CD4-positive, alpha-beta T cell treated with Interleukin-15 for 1 hour (primary cell): ENCODE data around the gene ACSS1.

Source experiments
- DNase-seq: peaks from one replicate; pipeline ENCODE4 v3.0.0-alpha.2; 2020

The ACSS1 gene

GRCh38 chr20:24991897-24992486 lies 65.9 kb downstream of the ACSS1 start:
- DNase-seq, result no peak

- DNase-seq, result no peak
Measured at GRCh38 chr20:24990810-24991252, 67.1 kb downstream of the ACSS1 start.

GRCh38 chr20:24989162-24989561 lies 68.8 kb downstream of the ACSS1 start:
- DNase-seq, result no peak

GRCh38 chr20:24987873-24988835 lies 69.8 kb downstream of the ACSS1 start:
- DNase-seq, result peak; percentile 3

GRCh38 chr20:24987244-24987643 lies 70.7 kb downstream of the ACSS1 start:
- no peak for DNase-seq

GRCh38 chr20:24986436-24987015 lies 71.4 kb downstream of the ACSS1 start:
- no peak for DNase-seq

GRCh38 chr20:24985802-24986201 lies 72.1 kb downstream of the ACSS1 start:
- DNase-seq, result no peak

- no peak for DNase-seq
Measured at GRCh38 chr20:24984961-24985640, 72.8 kb downstream of the ACSS1 start.

- DNase-seq, result no peak
Measured at GRCh38 chr20:24983896-24984295, 74.0 kb downstream of the ACSS1 start.

- DNase-seq, result peak; percentile 60
Measured at GRCh38 chr20:24981790-24982189, 76.1 kb downstream of the ACSS1 start.

- no peak for DNase-seq
Measured at GRCh38 chr20:24981282-24981681, 76.7 kb downstream of the ACSS1 start.

GRCh38 chr20:24980291-24981053 lies 77.5 kb downstream of the ACSS1 start:
- no peak for DNase-seq

GRCh38 chr20:24979036-24979960 lies 78.6 kb downstream of the ACSS1 start:
- DNase-seq, result no peak

- no peak for DNase-seq
Measured at GRCh38 chr20:24978513-24978912, 79.4 kb downstream of the ACSS1 start.

- no peak for DNase-seq
Measured at GRCh38 chr20:24977797-24978196, 80.1 kb downstream of the ACSS1 start.

GRCh38 chr20:24977336-24977735 lies 80.6 kb downstream of the ACSS1 start:
- peak; percentile 0 for DNase-seq

- no peak for DNase-seq
Measured at GRCh38 chr20:24972341-24972740, 85.6 kb downstream of the ACSS1 start.

- DNase-seq, result no peak
Measured at GRCh38 chr20:24971376-24972101, 86.4 kb downstream of the ACSS1 start.

- DNase-seq, result no peak
Measured at GRCh38 chr20:24970754-24971153, 87.2 kb downstream of the ACSS1 start.

- DNase-seq, result no peak
Measured at GRCh38 chr20:24970030-24970553, 87.8 kb downstream of the ACSS1 start.
